NCI-H526 (cell line): ENCODE data around the gene DEK.

ENCODE experiments used
- DNase-seq, 2 experiments: peaks; one replicate each; lab custom pipeline; 2025; lab: John Stamatoyannopoulos, UW

Gene DEK

DNA sequence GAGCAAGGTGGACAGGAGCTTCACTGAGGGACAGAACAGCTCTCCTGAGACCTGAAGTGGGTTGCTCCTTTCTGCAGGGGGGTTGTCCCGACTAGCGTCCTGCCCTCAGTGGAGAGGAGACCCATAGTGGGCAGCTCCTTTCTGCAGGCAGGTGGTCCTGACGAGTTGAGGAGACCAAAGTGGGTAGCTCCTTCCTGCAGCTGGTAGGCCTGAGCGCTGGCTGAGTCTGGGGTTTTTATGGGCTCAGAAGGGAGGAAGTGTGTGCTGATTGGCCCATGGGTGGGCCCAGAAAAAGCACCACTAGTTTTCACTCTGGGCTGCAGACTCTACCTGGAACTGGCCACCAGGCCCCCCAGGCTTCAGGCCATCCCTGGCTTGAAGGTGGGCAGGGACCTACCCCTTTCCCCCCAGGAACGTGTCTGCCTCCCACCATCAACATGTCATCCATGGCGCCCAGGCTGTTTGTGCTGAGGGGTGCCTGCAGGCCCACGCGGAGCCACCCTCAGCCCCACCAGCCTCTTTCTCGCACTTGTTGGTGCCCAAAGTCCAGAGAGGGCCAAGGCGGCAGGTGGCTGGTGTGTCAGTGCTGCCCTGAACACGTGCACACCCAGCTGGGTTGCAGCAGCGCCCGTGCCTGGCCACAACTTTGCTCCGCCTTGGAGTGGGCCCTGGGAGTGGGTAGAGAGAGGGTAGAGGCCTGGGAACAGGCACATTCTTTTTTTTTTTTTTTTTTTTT is 1.6 kb upstream of the DEK start:
- no peak for DNase-seq

GRCh38 chr6:18264923-18265377 is 620 bp upstream of the DEK start:
- DNase-seq: peak; percentile 36 to 49

DNA sequence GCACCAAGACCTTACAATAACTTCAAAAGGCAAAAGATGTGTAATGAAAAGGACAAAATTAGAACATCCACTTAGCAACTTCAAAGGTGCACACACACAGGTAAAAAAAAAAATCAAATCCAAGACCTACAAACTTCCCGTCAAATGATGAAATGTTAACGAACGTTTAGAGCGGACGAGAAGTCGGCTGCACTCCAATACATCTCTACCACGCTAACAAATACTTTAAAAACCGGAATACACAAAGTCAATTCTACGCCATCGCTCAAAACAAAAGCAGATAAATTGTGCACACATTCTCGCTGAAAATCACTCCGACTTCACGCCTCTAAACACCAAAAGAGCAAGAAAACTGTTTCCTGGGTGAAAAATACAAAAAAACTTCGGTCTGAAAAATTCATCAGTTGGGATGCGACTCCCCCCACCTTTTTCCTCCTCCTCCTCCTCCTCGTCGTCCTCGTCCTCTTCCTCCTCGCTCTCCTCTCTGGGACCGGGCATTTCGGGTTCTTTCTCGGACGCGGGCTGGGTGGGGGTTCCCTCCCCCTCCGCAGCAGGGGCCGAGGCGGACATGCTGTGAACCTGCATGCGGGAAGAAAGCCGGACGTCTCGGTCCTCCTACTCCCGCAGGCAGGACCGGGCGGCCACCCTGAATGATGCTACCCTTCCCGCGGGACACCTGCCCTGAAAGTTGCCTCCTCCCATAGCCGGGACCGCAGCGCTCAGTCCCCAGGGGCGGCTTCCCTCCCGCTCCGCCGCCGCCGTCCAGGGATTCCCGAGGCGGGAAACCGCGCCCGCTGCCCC is 712 bp downstream of the DEK start:
- DNase-seq: peak in 1 of 2 experiments; percentile 35

GRCh38 chr6:18262702-18263417 is 1.5 kb downstream of the DEK start:
- DNase-seq: peak; percentile 16 to 35

DNA sequence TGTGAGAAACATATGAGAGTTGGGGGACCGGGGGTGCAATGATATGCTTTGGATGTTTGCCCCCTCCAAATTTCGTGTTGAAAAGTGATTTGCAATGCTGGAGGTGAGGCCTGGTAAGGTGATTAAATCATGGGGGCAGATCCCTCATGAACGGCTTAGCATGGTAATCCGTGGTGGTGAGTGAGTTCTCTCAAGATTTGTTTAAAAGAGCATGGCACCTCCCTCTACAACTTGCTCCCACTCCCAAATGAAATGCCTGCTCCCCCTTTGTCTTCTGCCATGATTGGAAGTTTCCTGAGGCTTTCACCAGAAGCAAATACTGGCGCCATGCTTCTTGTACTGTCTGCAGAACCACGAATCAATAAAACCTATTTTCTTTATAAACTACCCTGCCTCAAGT is 2.5 kb downstream of the DEK start:
- DNase-seq: no peak

DNA sequence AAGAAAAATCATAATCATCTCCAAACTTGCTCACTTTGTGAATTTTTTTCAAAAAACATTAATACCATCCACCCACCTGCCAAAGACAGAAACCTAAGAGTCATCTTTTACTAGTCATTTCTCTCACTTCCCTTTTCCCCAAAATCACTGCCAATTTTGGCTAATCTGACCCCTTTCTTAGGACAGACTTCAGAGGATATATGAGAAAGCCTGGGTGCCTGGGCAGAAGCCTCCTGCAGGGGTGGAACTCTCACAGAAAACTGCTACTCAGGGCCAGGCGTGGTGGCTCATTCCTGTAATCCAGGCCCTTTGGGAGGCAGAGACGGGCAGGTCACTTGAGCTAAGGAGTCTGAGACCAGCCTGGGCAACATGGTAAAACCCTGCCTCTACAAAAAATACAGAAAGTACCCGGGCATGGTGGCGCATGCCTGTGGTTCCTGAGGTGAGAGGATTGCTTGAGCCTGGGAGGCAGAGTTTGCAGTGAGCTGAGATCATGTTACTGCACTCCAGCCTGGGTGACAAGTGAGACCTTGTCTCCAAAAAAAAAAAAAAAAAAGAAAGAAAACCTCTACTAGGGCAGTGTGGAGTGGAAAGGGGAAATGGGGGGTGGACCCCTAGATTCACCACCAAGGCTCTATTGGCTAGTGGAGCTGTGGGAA is 3.8 kb downstream of the DEK start:
- DNase-seq: no peak

DNA sequence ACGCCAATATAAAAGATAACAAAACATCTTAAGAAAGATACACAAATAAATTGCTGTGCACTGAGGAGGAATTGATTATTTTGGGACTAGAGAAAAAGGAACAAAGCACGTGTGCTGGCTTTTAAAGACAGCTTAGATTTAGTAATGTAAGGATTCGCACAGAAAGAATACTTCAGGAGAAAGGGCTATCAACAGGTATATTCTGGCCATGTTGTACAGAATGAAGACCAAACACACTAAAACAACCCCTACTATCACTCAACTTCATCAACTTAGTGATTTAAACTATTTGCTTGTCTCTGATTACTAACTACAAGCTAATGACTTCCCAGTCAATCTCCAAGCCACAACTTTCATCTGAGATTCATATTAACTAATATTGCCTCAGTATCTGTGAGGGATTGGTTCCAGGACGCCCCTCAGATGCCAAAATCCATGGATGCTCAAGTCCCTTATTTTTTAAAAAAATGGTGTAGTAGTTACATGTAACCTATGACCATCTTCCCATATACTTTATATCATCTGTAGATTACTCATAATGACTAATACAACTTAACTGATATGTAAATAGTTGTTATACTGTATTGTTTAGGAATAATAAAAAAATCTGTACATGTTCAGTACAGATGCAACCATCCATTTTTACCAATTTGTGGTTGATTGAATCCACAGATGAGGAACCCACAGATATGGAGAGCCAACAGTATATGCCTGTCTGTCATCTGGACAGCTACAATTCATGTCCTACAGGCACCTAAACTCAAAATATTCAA is 4.5 kb downstream of the DEK start:
- no peak for DNase-seq

DNA sequence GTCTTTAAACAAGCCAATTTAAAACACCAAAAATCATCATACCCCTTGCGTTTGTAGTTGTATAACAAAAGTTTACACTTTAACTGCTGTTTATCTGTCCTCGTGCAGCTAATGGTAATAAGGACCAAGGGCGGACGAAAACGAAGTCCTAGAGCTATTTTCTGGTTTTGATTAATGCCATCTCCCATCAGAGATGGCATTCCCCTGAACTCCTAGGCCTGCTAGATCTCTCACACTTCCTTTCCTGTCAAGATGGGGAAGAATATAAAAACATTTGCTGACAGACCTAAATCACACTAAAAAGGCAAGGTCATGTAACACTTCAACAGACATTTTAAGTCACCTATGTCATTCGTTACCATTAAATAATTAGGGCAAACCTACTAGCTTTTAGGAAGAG is 9.5 kb downstream of the DEK start:
- no peak for DNase-seq

GRCh38 chr6:18253635-18254034 is 10.7 kb downstream of the DEK start:
- DNase-seq: no peak

GRCh38 chr6:18249271-18249670 is 15.1 kb downstream of the DEK start:
- no peak for DNase-seq

DNA sequence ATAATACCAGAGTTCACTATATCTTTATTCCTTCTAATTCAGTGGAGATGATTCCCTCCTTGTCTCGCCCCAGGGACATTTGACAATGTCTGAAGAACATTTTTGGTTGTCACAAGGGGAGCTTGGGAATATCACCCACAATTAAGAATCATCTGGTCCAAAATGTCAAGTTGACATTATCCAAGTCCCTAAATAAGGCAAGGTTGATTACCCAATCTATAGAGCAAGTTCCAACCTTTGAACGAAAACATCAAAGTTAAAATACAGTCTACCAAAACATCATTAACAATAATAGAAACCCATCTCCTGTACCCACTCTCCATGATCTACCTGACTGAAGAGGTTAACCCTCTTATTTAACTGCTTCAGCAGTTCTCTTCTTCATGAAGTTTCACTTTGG is 15.6 kb downstream of the DEK start:
- DNase-seq: no peak

DNA sequence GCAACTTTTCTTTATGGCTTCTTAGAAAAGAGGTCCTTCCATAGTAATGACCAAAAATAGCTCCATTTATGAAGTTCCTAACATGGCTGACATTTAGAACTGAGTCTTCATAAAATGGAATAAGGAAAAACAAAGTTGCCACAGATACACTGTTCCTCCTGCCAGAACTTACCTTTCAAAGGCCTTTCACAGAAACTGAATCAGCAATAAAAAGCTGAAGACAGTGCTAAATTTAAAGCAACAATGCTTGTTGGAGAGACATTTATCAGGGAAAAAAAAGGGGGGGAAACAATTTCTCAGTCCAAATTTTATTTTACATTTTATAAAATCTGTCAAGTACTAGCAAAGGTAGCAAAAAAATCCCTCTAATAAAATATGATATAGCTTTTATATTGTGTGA is 17.3 kb downstream of the DEK start:
- DNase-seq: no peak

GRCh38 chr6:18246205-18246604 is 18.1 kb downstream of the DEK start:
- DNase-seq: no peak

- DNase-seq: no peak
These were observed 18.7 kb downstream of the DEK start for GRCh38 chr6:18245642-18246041.

- DNase-seq: no peak
These were observed 19.3 kb downstream of the DEK start for GRCh38 chr6:18245079-18245478.

GRCh38 chr6:18244251-18244650 is 20.1 kb downstream of the DEK start:
- no peak for DNase-seq

DNA sequence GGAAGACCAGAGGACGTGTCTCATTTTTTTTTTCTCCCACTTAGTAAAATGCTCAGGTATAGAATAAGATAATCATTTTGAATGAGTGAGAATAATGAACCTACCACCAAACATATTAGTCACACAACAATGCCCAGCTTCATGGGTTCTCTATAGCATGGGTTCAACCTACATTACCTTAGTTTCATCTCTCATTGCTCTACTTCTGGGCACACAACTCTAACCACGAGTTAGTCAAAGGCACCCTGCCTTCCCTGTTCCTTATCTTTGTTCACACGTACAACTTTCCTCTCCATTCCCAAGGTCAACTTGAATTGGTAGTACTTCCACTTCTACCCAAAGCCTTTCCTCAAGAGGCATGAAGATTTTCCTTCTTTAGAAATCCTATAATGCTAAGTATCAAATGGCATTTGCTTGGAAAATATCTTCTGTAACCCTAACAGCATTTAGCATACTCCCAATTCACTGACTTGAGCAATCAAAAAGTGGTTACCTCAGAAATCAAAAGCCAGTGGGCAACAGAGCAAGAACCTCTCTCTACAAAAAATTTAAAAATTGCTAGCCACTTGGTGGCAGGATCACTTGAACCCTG is 20.9 kb downstream of the DEK start:
- no peak for DNase-seq

- no peak for DNase-seq
These were observed 22.1 kb downstream of the DEK start for GRCh38 chr6:18242062-18242851.

GRCh38 chr6:18241208-18242038 is 22.9 kb downstream of the DEK start:
- no peak for DNase-seq
